ENCODE results near the gene SLC25A45.

GRCh38 chr11:65351511-65351910 is 30.9 kb downstream of the SLC25A45 start:
- TF ChIP-seq, protein P1, sequence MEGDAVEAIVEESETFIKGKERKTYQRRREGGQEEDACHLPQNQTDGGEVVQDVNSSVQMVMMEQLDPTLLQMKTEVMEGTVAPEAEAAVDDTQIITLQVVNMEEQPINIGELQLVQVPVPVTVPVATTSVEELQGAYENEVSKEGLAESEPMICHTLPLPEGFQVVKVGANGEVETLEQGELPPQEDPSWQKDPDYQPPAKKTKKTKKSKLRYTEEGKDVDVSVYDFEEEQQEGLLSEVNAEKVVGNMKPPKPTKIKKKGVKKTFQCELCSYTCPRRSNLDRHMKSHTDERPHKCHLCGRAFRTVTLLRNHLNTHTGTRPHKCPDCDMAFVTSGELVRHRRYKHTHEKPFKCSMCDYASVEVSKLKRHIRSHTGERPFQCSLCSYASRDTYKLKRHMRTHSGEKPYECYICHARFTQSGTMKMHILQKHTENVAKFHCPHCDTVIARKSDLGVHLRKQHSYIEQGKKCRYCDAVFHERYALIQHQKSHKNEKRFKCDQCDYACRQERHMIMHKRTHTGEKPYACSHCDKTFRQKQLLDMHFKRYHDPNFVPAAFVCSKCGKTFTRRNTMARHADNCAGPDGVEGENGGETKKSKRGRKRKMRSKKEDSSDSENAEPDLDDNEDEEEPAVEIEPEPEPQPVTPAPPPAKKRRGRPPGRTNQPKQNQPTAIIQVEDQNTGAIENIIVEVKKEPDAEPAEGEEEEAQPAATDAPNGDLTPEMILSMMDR (conservative IDR thresholded peaks at IDR 0.05 in 1 of 2, IDR thresholded peaks at IDR 0.05 in 1 of 2; ENCODE audit: low read depth in 1 of 2, low read length in 2 of 2) = no peak
- no peak for TF ChIP-seq EZH2 (IDR thresholded peaks at IDR 0.05; ENCODE audit: low read length, missing control alignments)
